HAP-1 (cell line): ENCODE results near the gene ABCD3.
"Not testable (repeated sequence)": the region's sequence is repeated elsewhere in the genome, so short reads cannot be mapped to it uniquely, and the experiment has no call there.

Experiments used
- DNase-seq, 2 experiments: peaks; one replicate each; pipeline ENCODE4 v3.0.0-alpha.2; 2016 to 2020; ENCODE audit warnings: low spot score in 2 of 2
- H3K27me3 ChIP-seq: fragments of 250-450 bp; sonication (Bioruptor Pico); 2 replicates; pipeline ENCODE4 v1.5.1; 2020; ENCODE audit warnings: low read depth, mild to moderate bottlenecking, moderate library complexity
- H3K36me3 ChIP-seq: fragments of 250-450 bp; sonication (Bioruptor Pico); replicated peaks from 2 replicates; pipeline ENCODE4 v1.5.1; 2020; ENCODE audit warnings: mild to moderate bottlenecking
- H3K4me1 ChIP-seq: fragments of 250-450 bp; sonication (Bioruptor Pico); 2 replicates; pipeline ENCODE4 v1.5.1; 2020; ENCODE audit warnings: mild to moderate bottlenecking
- H3K4me3 ChIP-seq: fragments of 250-450 bp; sonication (Bioruptor Pico); 2 replicates; pipeline ENCODE4 v1.5.1; 2020; ENCODE audit warnings: mild to moderate bottlenecking, moderate library complexity
- H3K9me3 ChIP-seq: fragments of 250-450 bp; sonication (Bioruptor Pico); 2 replicates; pipeline ENCODE4 v1.5.1; 2020; ENCODE audit warnings: mild to moderate bottlenecking, moderate library complexity
- in situ Hi-C: fragments of 300-500 bp; cut with MboI; formaldehyde crosslinking; loops from 3 replicates; pipeline ENCODE4 v1.14.3; 2020; ENCODE audit warnings: low sequenced_read_pairs, inconsistent platforms, mixed read lengths

ABCD3 gene

DNA sequence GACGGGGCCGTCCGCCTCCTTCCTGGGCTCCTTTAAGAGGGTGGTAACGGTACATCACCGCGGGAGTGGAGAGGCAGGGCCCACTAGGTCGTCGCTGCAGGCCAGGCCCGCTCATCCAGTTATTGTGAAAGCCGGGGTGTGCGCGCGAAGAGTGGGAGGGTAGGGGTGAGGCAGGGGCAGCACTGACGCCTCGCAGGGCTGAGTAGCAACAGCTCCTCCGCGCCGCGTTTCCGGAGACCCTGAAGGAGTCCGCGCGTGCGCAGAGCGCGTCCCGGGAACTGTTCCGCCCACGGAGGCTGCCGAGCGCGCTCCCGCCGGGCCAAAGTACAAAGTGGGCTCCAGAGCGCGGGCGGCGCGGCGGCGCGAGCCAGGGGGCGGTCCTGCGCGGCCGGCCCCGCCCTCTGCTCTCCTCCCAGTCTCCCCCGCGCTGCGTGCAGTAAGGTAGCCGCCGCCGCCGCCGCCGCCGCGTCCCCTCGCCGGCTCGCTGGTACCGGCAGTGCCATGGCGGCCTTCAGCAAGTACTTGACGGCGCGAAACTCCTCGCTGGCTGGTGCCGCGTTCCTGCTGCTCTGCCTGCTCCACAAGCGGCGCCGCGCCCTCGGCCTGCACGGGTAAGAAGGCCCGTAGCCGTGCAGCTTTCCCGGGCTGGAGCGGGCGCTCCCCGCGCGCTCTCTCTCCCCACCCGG is at the start of gene ABCD3:
TSS of gene ABCD3 (plus strand) at position 412 of the 686 bp plus-strand sequence. CDS start at position 502, 90 bp downstream.
- no peaks in the 10 kb centered on the region for H3K9me3 ChIP-seq
- H3K4me1 ChIP-seq = peaks cover 23% of the 10 kb centered on the region
- H3K36me3 ChIP-seq = no peaks in the 10 kb centered on the region
- no peaks in the 10 kb centered on the region for H3K27me3 ChIP-seq
- in situ Hi-C loops = no loop called here
- peak within 1 kb of the TSS; percentile 92 for H3K4me3 ChIP-seq
- DNase-seq = peak; percentile 89 to 95

GRCh38 chr1:94372771-94373170 is 45.4 kb upstream of the ABCD3 start:
- H3K27me3 ChIP-seq, in situ Hi-C loops, H3K4me1 ChIP-seq, H3K4me3 ChIP-seq, H3K36me3 ChIP-seq, DNase-seq, H3K9me3 ChIP-seq: not testable (repeated sequence)

DNA sequence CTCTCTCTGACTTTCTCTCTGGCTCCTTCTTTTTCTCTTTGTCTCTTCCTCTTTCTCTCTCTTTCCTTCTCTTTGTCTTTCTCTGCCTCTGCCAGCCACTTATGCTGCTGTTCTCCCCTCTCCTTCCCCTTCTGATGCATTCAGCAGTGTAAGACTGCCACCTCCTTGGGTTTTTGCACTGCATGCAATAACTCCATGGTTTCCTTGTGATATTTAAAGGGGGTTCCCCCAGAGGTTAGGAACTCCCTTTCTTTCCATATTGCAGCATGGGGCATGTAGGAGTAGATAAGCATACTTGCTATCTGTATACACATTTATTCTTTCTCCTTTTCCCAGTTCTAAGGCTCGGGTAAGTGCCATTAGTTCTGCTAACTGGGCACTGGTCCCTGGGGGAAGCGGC is 44.9 kb upstream of the ABCD3 start:
- H3K9me3 ChIP-seq, H3K4me3 ChIP-seq, H3K27me3 ChIP-seq, in situ Hi-C loops, DNase-seq, H3K36me3 ChIP-seq, H3K4me1 ChIP-seq: not testable (repeated sequence)

DNA sequence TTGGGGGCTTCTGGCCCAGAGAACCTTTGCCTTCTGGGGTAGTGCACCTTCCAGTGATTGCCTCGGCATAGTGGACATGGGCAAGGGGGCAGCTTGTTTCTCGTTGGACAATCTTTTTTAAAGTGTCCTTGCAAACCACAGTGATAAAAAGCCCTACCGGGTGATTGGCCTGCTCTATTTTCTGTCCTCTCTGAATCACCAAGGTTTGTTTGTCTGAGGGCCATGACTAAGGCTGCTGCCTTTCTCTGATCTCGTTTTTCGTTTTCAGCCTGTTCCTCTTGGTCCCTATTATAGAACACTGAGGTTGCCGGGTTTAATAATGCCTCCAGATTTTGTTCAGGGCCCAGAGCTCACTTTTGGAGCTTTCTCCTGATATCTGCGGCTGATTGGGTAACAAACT is 42.5 kb upstream of the ABCD3 start:
- H3K36me3 ChIP-seq, H3K9me3 ChIP-seq, in situ Hi-C loops, H3K4me1 ChIP-seq, H3K4me3 ChIP-seq, DNase-seq, H3K27me3 ChIP-seq: not testable (repeated sequence)

- H3K4me3 ChIP-seq, DNase-seq, H3K9me3 ChIP-seq, H3K27me3 ChIP-seq, H3K36me3 ChIP-seq, H3K4me1 ChIP-seq, in situ Hi-C loops: not testable (repeated sequence)
Observed at GRCh38 chr1:94378493-94378892, 39.7 kb upstream of the ABCD3 start.

- DNase-seq = no peak
- H3K4me3 ChIP-seq = no peak overlapping the region
- H3K36me3 ChIP-seq = no peaks in the 10 kb centered on the region
- H3K27me3 ChIP-seq = no peaks in the 10 kb centered on the region
- no peaks in the 10 kb centered on the region for H3K9me3 ChIP-seq
- H3K4me1 ChIP-seq = no peaks in the 10 kb centered on the region
- in situ Hi-C loops = no loop called here
Observed at GRCh38 chr1:94379615-94380014, 38.6 kb upstream of the ABCD3 start.

- H3K36me3 ChIP-seq = no peaks in the 10 kb centered on the region
- no peaks in the 10 kb centered on the region for H3K9me3 ChIP-seq
- H3K4me1 ChIP-seq = no peaks in the 10 kb centered on the region
- no peak overlapping the region for H3K4me3 ChIP-seq
- DNase-seq = no peak
- in situ Hi-C loops = no loop called here
- H3K27me3 ChIP-seq = no peaks in the 10 kb centered on the region; the same call in 1 of the 2 replicates
Observed at GRCh38 chr1:94382201-94382600, 36.0 kb upstream of the ABCD3 start.

DNA sequence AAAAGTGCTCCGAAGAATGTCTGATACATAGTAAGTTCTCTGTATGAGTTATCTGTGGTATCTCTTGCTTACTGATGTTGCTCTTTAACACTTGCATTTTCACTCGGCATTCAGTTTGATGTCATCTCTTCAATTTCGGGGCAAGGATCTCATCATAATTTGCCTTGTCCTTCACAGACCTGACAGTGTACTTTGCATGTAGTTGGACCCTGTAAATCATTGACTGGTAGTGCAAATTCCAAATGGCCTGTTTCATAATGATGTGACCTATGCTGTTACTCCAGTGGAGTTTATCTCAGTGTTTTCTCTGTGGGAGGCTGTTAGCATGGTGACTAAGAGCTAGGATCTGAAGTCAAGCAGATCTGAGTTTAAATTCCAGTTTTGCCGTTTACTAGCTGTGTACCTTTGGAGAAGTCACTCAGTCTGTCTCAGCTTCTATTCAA is 34.2 kb upstream of the ABCD3 start:
- no peaks in the 10 kb centered on the region; the same call in 1 of the 2 replicates for H3K27me3 ChIP-seq
- H3K4me1 ChIP-seq = no peaks in the 10 kb centered on the region; the same call in 1 of the 2 replicates
- H3K36me3 ChIP-seq = no peaks in the 10 kb centered on the region
- H3K9me3 ChIP-seq = no peaks in the 10 kb centered on the region
- no peak overlapping the region for H3K4me3 ChIP-seq
- no peak for DNase-seq
- in situ Hi-C loops = no loop called here

- no peaks in the 10 kb centered on the region; the same call in 1 of the 2 replicates for H3K27me3 ChIP-seq
- in situ Hi-C loops = no loop called here
Observed at GRCh38 chr1:94384485-94385265, 33.5 kb upstream of the ABCD3 start.

DNA sequence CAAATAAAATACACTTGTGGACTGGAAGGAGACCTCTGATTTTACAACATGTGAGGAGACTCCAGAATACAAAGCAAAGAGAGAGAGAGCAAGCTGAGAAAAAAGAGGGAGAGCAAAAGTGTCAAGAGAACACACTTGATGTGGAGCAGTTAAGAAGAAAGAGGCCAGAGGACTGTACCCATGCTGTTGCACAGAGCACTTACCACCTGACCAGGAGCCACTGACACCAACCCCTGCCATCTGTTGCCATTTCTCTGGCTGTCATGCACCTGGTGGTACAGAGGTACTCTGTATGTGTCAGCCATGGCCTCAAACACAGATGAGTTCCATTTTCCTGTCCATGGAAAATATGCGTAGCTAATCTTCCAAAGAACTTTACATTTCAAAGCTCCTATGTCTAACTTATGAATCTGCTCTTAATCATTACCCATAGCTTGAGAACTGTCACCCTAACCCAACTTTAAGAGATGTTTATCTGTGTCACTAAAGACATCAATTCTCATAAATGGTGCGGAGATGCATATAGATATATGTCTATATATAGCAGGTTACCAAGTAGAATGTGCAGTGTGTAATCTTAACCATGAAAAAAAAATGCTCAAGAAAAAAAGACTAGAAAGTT is 32.8 kb upstream of the ABCD3 start:
- no peaks in the 10 kb centered on the region; the same call in 1 of the 2 replicates for H3K27me3 ChIP-seq
- H3K4me3 ChIP-seq = no peak overlapping the region
- no peaks in the 10 kb centered on the region for H3K9me3 ChIP-seq
- DNase-seq = no peak
- H3K4me1 ChIP-seq = no peaks in the 10 kb centered on the region; the same call in 1 of the 2 replicates
- in situ Hi-C loops = no loop called here
- H3K36me3 ChIP-seq = no peaks in the 10 kb centered on the region

More at GRCh38 chr1:94384485-94385265, 33.5 kb upstream of the ABCD3 start:
- H3K36me3 ChIP-seq = no peaks in the 10 kb centered on the region
- no peaks in the 10 kb centered on the region for H3K9me3 ChIP-seq
- H3K4me1 ChIP-seq = no peaks in the 10 kb centered on the region; the same call in 1 of the 2 replicates
- no peak overlapping the region for H3K4me3 ChIP-seq
- DNase-seq = no peak

DNA sequence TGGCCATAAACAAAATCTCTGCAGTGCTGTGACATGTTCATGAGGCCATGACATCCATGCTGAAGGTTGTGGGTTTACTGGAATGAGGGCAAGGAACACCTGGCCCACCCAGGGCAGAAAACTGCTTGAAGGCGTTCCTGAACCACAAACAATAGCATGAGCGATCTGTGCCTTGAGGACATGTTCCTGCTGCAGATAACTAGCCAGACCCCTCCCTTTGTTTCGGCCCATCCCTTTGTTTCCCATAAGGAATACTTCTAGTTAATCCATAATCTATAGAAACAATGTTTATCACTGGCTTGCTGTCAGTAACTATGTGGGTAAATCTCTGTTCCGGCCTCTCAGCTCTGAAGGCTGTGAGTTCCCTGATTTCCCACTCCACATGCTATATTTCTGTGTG is 28.9 kb upstream of the ABCD3 start:
- no peaks in the 10 kb centered on the region; the same call in 1 of the 2 replicates for H3K27me3 ChIP-seq
- H3K4me1 ChIP-seq = no peaks in the 10 kb centered on the region; the same call in 1 of the 2 replicates
- H3K4me3 ChIP-seq = no peak overlapping the region
- H3K9me3 ChIP-seq = no peaks in the 10 kb centered on the region
- in situ Hi-C loops = no loop called here
- H3K36me3 ChIP-seq = no peaks in the 10 kb centered on the region
- no peak for DNase-seq

- DNase-seq = no peak
- Histone ChIP-seq H3K36me3 (no peaks in the 10 kb centered on the region), H3K27me3 (no peaks in the 10 kb centered on the region; the same call in 1 of the 2 replicates), H3K4me1 (no peaks in the 10 kb centered on the region), H3K9me3 (no peaks in the 10 kb centered on the region), H3K4me3 (no peak overlapping the region)
- in situ Hi-C loops = no loop called here
Observed at GRCh38 chr1:94394247-94394646, 23.9 kb upstream of the ABCD3 start.

- no peaks in the 10 kb centered on the region for H3K9me3 ChIP-seq
- H3K27me3 ChIP-seq = no peaks in the 10 kb centered on the region; the same call in 1 of the 2 replicates
- no peak for DNase-seq
- no peaks in the 10 kb centered on the region for H3K36me3 ChIP-seq
- no peak overlapping the region for H3K4me3 ChIP-seq
- in situ Hi-C loops = no loop called here
- H3K4me1 ChIP-seq = no peaks in the 10 kb centered on the region
Observed at GRCh38 chr1:94395231-94395630, 23.0 kb upstream of the ABCD3 start.
